Measurements from ENCODE around the gene ONECUT2.

Gene ONECUT2

DNA sequence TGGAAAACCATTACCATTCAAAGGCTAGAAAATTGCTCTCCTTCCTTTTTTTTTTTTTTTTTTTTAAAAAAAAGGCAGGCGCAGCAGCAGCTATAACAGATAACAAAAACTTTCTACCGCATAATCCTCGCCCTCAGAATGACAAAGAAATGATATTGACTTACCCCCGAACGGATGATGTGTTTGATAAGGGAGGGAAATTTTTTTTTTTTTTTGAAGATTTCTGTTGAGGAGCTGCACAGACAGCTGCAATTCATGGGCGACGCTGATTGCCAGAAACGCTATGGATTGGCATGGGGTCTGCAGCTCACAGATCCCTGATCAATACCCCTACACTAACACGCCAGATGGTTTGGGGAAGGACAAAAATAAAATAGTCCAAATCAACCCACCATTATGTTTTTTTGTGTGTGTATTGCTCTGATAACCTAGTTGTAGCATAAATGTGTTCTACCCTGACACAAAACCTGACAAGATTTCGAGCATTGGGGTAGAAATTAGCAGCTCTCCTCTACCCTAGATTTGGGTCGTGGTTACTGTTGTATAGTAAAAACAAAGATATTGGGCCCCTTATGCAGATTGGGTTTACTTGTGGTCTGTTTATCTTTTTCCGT, 3.6 kb upstream of the ONECUT2 start:
- no peak for DNase-seq (ENCODE audit: low read depth)

DNA sequence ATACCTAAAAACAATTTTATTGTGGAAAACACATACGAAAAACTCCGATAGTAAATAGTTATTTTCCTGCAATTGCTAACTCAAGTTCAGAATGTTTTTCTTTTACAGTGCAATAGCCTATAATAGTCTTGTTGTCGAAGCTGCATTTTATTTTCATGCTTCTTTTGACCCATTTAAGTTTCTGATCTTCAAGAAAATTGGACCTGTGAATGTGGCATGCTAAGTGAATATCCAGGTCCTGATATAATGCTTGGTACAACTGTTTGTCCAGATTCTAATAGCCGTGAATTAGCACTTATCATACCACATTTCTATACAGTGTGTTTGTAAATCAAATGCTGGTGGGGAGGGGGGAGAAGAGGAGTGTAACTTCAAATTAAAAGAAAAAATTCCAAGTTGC, 3.0 kb upstream of the ONECUT2 start:
- DNase-seq (ENCODE audit: low read depth): no peak

- no peak for DNase-seq (ENCODE audit: low read depth)
These were observed 2.3 kb upstream of the ONECUT2 start for GRCh38 chr18:57432751-57433400.

DNA sequence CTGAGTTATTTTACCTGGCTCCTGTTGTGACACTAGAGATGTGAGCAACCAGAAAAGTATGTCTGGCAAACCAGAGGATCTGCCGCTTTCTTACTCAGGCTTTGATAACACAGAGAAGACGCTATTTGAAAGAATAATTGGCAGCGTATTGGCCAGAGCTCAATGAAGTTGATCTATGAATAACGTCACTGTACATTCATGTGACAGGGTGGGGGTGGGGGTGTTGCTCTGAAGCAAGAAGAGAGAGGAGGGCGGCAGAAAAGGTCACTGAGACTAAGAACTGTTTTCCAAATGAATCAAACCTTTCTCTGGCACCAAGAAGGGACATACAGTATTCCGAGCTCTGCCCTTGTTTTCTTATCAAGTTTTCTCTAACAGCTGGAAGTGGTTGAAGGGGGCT, 1.7 kb upstream of the ONECUT2 start:
- no peak for DNase-seq (ENCODE audit: low read depth)

DNA sequence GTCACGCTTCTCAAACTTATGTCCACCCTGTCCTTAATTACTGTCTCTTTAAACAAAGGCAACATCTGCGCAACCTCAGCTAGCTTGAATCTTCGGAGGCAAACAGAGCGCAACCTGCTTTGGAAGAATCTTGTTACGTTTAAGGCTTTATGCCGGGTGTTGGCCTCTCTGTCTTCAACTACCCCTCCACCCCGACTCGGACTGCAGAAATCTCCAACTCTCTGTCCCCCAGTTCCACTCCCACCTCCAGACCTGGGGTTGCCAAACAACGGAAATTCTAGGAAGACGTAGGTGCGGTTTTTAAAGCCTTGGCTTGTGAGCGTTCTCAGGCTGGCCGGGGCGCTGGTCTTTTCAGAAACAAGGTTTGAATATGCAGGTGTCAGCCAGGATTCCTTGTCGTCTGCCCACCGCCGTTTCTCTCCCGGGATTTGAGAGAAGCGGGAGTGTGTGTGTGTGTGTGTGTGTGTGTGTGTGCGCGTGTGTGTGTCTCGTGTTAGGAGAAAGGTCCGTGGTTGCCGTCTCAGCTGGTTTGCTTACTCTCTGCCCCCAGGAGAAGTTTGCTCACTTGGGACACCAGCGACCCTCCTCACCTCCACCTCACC, 1.1 kb upstream of the ONECUT2 start:
- DNase-seq (ENCODE audit: low read depth): no peak

- no peak for DNase-seq (ENCODE audit: low read depth)
These were observed 644 bp downstream of the ONECUT2 start for GRCh38 chr18:57435846-57436190.

GRCh38 chr18:57436191-57436964, 1.2 kb downstream of the ONECUT2 start:
- no peak for DNase-seq (ENCODE audit: low read depth)

- no peak for DNase-seq (ENCODE audit: low read depth)
These were observed 1.8 kb downstream of the ONECUT2 start for GRCh38 chr18:57436965-57437333.

DNA sequence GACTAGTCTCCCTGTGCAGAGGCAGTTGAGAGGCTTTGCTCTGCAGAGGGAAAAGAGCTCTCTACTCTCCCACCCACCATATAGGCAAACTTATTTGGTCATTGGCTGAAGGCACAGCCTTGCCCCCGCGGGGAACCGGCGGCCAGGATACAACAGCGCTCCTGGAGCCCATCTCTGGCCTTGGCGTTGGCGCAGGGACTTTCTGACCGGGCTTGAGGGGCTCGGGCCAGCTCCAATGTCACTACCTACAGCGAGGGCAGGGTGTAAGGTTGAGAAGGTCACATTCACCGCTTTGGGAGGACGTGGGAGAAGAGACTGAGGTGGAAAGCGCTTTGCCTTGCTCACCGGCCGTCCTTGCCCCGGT, 2.2 kb downstream of the ONECUT2 start:
- DNase-seq (ENCODE audit: low read depth): no peak

DNA sequence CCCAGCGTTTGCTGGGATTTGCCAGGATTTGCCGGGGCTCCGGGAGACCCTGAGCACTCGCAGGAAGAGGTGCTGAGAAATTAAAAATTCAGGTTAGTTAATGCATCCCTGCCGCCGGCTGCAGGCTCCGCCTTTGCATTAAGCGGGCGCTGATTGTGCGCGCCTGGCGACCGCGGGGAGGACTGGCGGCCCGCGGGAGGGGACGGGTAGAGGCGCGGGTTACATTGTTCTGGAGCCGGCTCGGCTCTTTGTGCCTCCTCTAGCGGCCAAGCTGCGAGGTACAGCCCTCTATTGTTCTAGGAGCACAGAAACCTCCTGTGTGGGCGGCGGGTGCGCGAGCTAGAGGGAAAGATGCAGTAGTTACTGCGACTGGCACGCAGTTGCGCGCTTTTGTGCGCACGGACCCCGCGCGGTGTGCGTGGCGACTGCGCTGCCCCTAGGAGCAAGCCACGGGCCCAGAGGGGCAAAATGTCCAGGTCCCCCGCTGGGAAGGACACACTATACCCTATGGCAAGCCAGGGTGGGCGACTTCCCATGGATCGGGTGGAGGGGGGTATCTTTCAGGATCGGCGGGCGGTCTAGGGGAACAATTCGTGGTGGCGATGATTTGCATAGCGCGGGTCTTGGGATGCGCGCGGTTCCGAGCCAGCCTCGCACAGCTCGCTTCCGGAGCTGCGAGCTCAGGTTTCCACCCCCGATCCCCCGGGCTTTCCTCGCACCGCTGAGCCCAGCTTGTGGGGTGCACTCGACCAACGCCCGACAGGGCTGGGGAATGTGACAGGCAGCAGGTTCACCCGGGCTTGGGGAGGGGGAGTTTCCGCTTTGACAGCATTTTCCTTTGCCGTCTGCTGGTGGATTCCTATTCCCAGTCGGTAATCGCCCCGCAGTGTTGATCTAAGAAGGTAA, 2.8 kb downstream of the ONECUT2 start:
- no peak for DNase-seq (ENCODE audit: low read depth)

DNA sequence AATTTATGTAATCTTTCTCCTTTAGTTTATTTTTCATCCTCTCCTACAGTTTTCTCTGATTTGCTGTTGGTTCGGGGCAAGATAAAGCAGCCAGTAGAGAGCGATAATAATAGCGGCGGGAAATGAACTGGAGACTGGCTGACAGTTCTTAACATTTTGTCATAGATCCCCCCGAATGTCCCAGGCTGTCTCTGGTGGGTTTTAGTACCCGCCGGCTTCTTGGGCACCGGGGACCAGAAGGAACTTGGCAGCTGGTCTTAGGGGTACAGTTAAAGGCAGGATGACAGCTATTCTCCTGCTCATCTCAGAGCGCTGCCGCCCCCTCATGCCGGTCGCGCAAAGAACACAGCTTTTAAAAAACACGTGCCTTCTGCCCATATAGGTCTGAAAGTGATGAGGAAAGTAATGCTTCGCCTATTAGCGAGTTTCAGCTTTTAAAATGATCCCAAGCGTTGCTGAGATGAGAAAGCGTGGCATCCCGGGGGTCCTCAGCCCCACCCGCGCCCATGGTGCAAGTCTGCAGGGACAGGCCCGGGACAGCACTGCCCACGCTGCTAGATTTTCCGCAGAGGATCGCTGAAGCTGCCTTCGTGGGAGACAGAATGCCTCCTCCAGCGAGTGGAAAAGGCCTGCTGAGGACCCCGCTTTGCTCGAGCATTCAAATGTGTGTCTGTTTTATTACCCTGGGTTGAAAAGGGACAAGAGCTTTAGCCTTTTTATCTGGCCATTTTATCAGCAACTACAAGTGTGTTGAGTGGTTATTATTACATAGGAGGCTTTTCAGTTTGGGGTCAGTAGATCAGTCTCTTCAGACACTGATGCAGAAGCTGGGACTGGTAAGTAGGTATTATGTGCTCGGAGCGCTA, 3.8 kb downstream of the ONECUT2 start:
- no peak for DNase-seq (ENCODE audit: low read depth)

GRCh38 chr18:57439609-57439968, 4.4 kb downstream of the ONECUT2 start:
- DNase-seq (ENCODE audit: low read depth): no peak

DNA sequence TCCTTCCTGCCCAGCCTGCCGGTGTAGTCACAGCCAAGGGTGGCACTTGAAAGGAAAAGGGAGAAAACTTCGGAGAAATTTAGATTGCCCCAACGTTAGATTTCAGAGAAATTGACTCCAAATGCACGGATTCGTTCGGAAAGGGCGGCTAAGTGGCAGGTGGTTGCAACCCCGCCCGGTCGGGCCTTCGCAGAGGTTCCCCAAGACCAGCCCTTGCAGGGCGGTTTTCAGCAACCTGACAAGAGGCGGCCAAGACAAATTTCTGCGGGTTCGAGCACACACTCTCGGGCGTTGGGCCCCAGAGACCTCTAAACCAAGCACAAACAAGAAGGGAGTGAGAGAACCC, 4.8 kb downstream of the ONECUT2 start:
- DNase-seq (ENCODE audit: low read depth): no peak

DNA sequence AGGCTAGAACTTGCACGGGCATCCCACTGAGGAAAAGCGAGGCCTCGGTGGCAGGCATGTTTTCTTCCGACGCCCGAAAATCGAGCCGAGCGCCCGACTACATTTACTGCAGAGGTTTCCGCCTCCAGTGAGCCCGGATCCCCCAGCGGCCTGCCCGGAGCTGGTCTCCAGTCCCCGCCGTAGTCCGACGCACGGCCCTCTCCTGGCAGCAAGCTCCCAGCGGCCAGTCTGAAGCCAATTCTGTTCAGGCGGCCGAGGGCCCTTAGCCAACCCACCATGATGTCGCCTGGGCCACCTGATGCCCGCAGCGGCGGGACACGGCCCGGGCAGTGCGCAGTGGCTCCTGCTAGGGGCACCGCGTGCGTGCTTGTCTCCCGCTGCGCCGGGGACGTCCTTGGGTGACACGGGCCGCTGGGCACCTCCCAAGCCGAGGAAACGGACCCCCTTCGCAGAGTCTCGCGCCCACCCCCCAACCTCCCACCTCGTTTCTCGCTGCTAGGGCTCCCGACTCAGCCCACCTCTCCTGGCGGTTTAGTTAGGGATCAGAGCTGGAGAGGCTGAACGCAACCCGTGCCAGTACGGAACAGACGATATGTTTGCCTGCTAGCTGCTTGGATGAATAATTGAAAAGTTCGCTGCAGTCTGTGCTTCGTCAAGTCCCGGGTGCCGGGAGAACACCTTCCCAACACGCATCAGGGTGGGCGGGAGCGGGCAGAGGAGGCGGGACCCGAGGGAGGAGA, 5.3 kb downstream of the ONECUT2 start:
- no peak for DNase-seq (ENCODE audit: low read depth)

GRCh38 chr18:57441071-57441794, 6.1 kb downstream of the ONECUT2 start:
- DNase-seq (ENCODE audit: low read depth): no peak

- DNase-seq (ENCODE audit: low read depth): no peak
These were observed 8.1 kb downstream of the ONECUT2 start for GRCh38 chr18:57443247-57443646.

- no peak for DNase-seq (ENCODE audit: low read depth)
These were observed 8.5 kb downstream of the ONECUT2 start for GRCh38 chr18:57443702-57444101.

- DNase-seq (ENCODE audit: low read depth): no peak
These were observed 9.2 kb downstream of the ONECUT2 start for GRCh38 chr18:57444301-57444759.

GRCh38 chr18:57445488-57446319, 10.5 kb downstream of the ONECUT2 start:
- DNase-seq (ENCODE audit: low read depth): no peak

Measured in stimulated activated CD8-positive, alpha-beta memory T cell treated with anti-CD3 and anti-CD28 coated beads, Interleukin-15, amount 100 ng/mL, for 24 hours (primary cell).